ENCODE results near the gene GRB2.
"Not testable (repeated sequence)": the region's sequence is repeated elsewhere in the genome, so short reads cannot be mapped to it uniquely, and the experiment has no call there.

The GRB2 gene

GRCh38 chr17:75288770-75289114 is 116.7 kb downstream of the GRB2 start:
- Mint-ChIP-seq H3K27ac (no peak overlapping the region), H3K36me3 (ENCODE audit: low read depth) (no peaks in the 10 kb centered on the region), H3K4me3 (peak overlapping the region; percentile 98 to 99 (median 98)), H3K27me3 (ENCODE audit: low read depth) (peaks cover 9% of the 10 kb centered on the region), H3K4me1 (peaks cover 9% of the 10 kb centered on the region), H3K9me3 (no peaks in the 10 kb centered on the region)
- TF ChIP-seq, protein P1, sequence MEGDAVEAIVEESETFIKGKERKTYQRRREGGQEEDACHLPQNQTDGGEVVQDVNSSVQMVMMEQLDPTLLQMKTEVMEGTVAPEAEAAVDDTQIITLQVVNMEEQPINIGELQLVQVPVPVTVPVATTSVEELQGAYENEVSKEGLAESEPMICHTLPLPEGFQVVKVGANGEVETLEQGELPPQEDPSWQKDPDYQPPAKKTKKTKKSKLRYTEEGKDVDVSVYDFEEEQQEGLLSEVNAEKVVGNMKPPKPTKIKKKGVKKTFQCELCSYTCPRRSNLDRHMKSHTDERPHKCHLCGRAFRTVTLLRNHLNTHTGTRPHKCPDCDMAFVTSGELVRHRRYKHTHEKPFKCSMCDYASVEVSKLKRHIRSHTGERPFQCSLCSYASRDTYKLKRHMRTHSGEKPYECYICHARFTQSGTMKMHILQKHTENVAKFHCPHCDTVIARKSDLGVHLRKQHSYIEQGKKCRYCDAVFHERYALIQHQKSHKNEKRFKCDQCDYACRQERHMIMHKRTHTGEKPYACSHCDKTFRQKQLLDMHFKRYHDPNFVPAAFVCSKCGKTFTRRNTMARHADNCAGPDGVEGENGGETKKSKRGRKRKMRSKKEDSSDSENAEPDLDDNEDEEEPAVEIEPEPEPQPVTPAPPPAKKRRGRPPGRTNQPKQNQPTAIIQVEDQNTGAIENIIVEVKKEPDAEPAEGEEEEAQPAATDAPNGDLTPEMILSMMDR (IDR thresholded peaks at IDR 0.05; ENCODE audit: unreplicated experiment in 3 of 3), result no peak

GRCh38 chr17:75288359-75288758 is 117.1 kb downstream of the GRB2 start:
- Mint-ChIP-seq H3K9me3 (no peaks in the 10 kb centered on the region), H3K4me1 (peaks cover 9% of the 10 kb centered on the region), H3K27me3 (ENCODE audit: low read depth) (peaks cover 9% of the 10 kb centered on the region), H3K36me3 (ENCODE audit: low read depth) (no peaks in the 10 kb centered on the region), H3K27ac (no peak overlapping the region), H3K4me3 (peak overlapping the region; percentile 98 to 99 (median 98))
- TF ChIP-seq, protein P1 (IDR thresholded peaks at IDR 0.05; ENCODE audit: unreplicated experiment in 3 of 3), result no peak

DNA sequence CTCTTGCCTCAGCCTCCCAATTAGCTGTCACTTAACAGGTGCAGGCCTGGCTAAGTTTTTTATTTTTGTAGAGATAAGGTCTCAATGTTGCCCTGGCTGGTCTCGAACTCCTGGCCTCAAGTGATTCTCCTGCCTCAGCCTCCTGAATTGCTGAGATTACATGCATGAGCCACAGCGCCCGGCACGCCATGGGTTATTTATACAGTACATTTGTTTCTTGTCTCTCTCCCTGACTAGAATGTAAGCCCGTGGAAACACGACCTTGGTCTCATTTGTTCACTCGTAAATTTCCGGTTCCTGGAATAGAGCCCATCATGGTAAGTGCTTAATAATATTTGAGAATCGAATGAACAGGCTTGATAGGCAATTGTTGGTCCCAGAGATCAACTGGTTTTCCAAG is 118.3 kb downstream of the GRB2 start:
- H3K27me3 Mint-ChIP-seq (ENCODE audit: low read depth), result peaks cover 9% of the 10 kb centered on the region
- no peaks in the 10 kb centered on the region for H3K36me3 Mint-ChIP-seq (ENCODE audit: low read depth)
- peaks cover 9% of the 10 kb centered on the region for H3K4me1 Mint-ChIP-seq
- H3K27ac Mint-ChIP-seq, result no peak overlapping the region
- no peaks in the 10 kb centered on the region for H3K9me3 Mint-ChIP-seq
- TF ChIP-seq, protein P1 (IDR thresholded peaks at IDR 0.05; ENCODE audit: unreplicated experiment in 3 of 3), result no peak
- H3K4me3 Mint-ChIP-seq, result peak overlapping the region; percentile 51 to 72 (median 66)

DNA sequence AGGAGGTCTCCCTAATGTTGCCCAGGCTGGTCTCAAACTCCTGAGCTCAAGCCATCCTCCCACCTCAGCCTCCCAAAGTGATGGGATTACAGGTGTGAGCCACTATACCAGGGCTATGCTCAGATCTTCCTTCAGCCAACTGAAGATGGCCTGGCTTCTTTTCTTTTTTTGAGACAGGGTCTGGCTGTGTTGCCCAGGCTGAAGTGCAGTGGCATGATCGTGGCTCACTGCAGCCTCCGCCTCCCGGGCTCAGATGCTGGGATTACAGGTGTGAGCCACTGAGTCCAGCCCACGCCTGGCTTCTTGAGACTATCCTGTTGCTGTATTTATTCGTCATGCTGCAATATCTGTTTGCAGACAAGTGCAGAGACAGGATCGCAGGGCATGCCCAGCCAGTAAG is 120.4 kb downstream of the GRB2 start:
- no peak overlapping the region for H3K27ac Mint-ChIP-seq
- H3K27me3 Mint-ChIP-seq (ENCODE audit: low read depth), result peaks cover 9% of the 10 kb centered on the region
- no peaks in the 10 kb centered on the region for H3K9me3 Mint-ChIP-seq
- H3K4me3 Mint-ChIP-seq, result no peak overlapping the region
- TF ChIP-seq, protein P1 (IDR thresholded peaks at IDR 0.05; ENCODE audit: unreplicated experiment in 3 of 3), result no peak
- peaks cover 9% of the 10 kb centered on the region for H3K4me1 Mint-ChIP-seq
- H3K36me3 Mint-ChIP-seq (ENCODE audit: low read depth), result peaks cover 3% of the 10 kb centered on the region

GRCh38 chr17:75280189-75280588 is 125.3 kb downstream of the GRB2 start:
- not testable (repeated sequence) for H3K27ac Mint-ChIP-seq; H3K27me3 Mint-ChIP-seq (ENCODE audit: low read depth); H3K4me3 Mint-ChIP-seq; H3K4me1 Mint-ChIP-seq; H3K9me3 Mint-ChIP-seq; H3K36me3 Mint-ChIP-seq (ENCODE audit: low read depth)

DNA sequence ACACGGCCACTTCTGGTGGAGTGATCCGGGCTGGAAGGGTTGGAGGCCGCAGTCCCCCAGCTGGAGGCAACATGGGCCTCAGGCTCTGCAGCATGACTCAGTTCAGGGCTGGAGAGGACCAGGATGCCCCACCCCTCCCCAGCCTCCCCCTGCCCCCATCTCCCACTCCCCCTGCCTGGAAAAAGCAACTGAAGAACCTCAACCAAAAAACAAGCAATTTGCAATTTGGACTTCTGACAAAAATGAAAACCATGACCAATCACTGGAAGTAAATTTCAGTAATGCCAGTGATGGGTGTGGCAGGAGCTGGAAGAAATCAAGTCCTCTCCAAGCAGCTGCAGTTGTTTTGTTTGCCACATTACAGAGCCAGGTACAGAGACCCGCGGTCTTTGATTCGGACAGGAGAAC is 127.8 kb downstream of the GRB2 start:
- Mint-ChIP-seq H3K27ac (no peak overlapping the region), H3K36me3 (ENCODE audit: low read depth) (peaks cover 3% of the 10 kb centered on the region), H3K4me1 (peaks cover 6% of the 10 kb centered on the region), H3K4me3 (no peak overlapping the region), H3K9me3 (no peaks in the 10 kb centered on the region), H3K27me3 (ENCODE audit: low read depth) (no peaks in the 10 kb centered on the region)
- TF ChIP-seq, protein P1 (IDR thresholded peaks at IDR 0.05; ENCODE audit: unreplicated experiment in 3 of 3), result no peak

Measured in nephron (organoid).